IPS-11a (cell line): ENCODE measurements around the gene ERBIN.

ENCODE experiments used
- H3K4me3 ChIP-seq: one replicate; pipeline ENCODE4 v1.5.1; 2013; ENCODE audit warnings: low read depth, low read length, control low read depth

Gene ERBIN

GRCh38 chr5:66122379-66123034, 196.1 kb downstream of the ERBIN start:
- no peak overlapping the region for H3K4me3 ChIP-seq

GRCh38 chr5:66129144-66129543, 202.8 kb downstream of the ERBIN start:
- H3K4me3 ChIP-seq, result no peak overlapping the region

GRCh38 chr5:66130493-66130892, 204.1 kb downstream of the ERBIN start:
- H3K4me3 ChIP-seq, result no peak overlapping the region
